GM12872 (cell line): Measurements from ENCODE around the gene FBXO8.

Experiments
- TF ChIP-seq, protein P1 (sequence below): IDR thresholded peaks from 3 replicates; pipeline ENCODE4 v1.5.1; 2011; ENCODE audit warnings: low read depth, mild to moderate bottlenecking, low read length, moderate library complexity; ENCODE audit not compliant: insufficient read depth

Gene FBXO8

DNA sequence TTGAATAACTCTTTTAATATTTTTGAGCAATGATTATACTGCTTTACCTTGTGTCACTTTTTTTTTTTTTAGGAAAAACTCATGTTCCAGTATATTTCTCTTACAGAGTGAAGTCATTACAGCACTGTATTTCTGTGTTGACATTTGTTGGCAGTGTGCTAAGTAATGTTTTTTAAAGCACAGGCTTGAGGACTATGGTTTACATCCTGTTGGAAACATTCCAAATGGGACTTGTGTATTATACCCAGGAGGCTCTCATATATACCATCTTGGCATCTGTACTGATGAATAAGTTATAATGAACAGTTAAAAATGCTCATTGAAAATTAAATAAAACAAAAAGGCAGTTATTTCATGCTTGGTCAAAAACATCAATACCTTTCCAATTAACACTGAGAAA is 34.1 kb upstream of the FBXO8 start:
- TF ChIP-seq, protein P1, sequence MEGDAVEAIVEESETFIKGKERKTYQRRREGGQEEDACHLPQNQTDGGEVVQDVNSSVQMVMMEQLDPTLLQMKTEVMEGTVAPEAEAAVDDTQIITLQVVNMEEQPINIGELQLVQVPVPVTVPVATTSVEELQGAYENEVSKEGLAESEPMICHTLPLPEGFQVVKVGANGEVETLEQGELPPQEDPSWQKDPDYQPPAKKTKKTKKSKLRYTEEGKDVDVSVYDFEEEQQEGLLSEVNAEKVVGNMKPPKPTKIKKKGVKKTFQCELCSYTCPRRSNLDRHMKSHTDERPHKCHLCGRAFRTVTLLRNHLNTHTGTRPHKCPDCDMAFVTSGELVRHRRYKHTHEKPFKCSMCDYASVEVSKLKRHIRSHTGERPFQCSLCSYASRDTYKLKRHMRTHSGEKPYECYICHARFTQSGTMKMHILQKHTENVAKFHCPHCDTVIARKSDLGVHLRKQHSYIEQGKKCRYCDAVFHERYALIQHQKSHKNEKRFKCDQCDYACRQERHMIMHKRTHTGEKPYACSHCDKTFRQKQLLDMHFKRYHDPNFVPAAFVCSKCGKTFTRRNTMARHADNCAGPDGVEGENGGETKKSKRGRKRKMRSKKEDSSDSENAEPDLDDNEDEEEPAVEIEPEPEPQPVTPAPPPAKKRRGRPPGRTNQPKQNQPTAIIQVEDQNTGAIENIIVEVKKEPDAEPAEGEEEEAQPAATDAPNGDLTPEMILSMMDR = no peak

DNA sequence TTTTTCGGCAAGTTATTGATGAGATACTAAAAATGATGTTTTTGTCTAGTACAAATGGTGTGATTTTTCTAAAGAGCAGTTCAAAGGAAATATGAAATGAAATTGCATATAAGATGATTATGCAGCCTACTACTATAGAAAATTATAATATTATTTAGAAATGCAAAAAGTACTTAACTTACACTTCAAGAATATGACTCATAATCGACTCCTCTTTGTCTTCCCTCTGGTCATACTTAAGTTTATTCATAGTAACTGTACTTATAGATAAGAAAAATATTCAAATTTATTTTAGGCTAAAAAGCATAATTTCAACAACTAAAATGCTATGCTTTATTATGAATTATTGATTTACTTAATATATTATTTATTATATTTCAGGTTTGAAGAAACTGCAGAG is 33.5 kb upstream of the FBXO8 start:
- TF ChIP-seq, protein P1 = no peak

- TF ChIP-seq, protein P1 = no peak
Observed at GRCh38 chr4:174316546-174316945, 33.1 kb upstream of the FBXO8 start.

GRCh38 chr4:174314770-174315169 is 31.3 kb upstream of the FBXO8 start:
- TF ChIP-seq, protein P1 = no peak

DNA sequence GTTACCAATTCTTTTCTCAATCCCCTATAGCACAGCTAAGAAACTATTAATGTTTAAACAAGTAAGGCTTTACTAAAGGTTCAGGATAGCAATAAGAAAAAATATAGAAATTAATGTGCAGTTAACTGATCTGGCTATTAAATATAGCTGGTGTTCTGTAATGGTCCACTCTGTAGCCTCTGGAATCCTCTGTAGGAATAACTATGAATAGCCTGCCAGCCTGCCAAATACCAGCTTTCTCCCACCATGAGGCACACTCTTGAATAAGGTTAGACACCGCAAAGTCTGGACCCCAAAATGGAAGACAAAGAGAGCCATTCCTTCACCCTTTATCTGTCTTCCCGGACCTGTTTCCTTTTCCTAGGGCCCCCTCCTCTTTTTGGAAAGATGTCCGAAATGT is 30.8 kb upstream of the FBXO8 start:
- TF ChIP-seq, protein P1 = no peak

- TF ChIP-seq, protein P1 = no peak
Observed at GRCh38 chr4:174312993-174313392, 29.5 kb upstream of the FBXO8 start.

DNA sequence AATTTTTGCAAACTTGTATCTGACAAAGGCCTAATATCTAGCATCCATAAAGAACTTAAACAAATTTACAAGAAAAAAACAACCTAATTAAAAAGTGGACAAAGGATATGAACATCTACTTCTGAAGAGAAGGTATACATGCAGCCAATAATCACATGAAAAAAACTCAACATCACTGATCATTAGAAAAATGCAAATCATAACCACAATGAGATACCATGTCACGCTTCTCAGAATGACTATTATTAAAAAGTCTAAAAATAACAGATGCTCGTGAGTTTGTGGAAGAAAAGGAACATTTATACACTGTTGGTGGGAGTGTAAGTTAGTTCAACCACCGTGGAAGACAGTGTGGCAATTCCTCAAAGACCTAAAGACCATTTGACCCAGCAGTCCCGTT is 24.2 kb upstream of the FBXO8 start:
- TF ChIP-seq, protein P1 = no peak

DNA sequence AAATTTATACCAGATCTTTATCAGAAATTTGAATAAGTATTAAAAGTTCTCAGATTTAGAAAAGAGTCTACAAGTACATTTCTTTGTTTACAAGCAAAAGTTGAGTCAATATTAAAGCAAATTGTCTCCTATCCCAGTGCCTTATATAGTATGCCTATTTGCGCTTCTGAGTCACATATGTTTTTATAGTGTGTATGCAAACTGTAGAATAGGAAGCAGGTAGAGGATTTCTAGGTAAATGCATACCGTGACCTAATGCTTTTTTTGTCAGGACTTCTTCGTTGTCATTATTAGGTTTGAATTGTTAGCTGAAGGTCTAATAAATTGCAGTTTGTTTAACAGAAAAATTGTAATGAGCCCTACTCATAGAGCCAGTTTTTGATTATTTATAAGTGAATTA is 22.5 kb upstream of the FBXO8 start:
- TF ChIP-seq, protein P1 = no peak
